ENCODE measurements around the gene TEX101.

TEX101 gene

DNA sequence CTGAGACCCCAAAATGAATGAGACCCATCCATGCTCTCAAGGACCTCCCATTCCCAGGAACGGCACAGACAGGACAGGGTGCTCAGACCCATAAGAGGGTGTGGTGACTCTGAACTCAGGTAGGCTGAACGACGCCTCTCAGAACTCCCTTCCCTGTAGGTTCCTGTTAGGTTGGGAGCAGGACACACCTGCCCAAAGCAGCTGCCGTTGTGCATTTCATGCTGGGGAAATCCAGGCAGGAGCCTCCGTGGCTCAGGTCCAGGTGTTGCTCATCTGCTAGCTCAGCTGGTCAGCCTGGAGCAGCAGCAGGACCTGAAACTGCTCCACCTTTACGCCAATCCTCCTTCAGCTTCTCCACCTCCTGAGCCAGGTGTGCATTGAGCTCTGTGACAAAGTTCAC, 19.1 kb upstream of the TEX101 start:
- Histone ChIP-seq H3K27ac (no peak overlapping the region), H3K4me3 (no peak overlapping the region), H3K9me3 (no peaks in the 10 kb centered on the region), H3K36me3 (no peaks in the 10 kb centered on the region), H3K4me1 (no peaks in the 10 kb centered on the region), H3K27me3 (peaks cover 0 to 2% of the 10 kb centered on the region in 2 donors)
- TF ChIP-seq, protein P1, sequence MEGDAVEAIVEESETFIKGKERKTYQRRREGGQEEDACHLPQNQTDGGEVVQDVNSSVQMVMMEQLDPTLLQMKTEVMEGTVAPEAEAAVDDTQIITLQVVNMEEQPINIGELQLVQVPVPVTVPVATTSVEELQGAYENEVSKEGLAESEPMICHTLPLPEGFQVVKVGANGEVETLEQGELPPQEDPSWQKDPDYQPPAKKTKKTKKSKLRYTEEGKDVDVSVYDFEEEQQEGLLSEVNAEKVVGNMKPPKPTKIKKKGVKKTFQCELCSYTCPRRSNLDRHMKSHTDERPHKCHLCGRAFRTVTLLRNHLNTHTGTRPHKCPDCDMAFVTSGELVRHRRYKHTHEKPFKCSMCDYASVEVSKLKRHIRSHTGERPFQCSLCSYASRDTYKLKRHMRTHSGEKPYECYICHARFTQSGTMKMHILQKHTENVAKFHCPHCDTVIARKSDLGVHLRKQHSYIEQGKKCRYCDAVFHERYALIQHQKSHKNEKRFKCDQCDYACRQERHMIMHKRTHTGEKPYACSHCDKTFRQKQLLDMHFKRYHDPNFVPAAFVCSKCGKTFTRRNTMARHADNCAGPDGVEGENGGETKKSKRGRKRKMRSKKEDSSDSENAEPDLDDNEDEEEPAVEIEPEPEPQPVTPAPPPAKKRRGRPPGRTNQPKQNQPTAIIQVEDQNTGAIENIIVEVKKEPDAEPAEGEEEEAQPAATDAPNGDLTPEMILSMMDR (IDR thresholded peaks at IDR 0.05) = no peak
- intact Hi-C loops (cut with DNase I; ENCODE audit: low total_unique reads) = no loop called here
- no peak for DNase-seq

DNA sequence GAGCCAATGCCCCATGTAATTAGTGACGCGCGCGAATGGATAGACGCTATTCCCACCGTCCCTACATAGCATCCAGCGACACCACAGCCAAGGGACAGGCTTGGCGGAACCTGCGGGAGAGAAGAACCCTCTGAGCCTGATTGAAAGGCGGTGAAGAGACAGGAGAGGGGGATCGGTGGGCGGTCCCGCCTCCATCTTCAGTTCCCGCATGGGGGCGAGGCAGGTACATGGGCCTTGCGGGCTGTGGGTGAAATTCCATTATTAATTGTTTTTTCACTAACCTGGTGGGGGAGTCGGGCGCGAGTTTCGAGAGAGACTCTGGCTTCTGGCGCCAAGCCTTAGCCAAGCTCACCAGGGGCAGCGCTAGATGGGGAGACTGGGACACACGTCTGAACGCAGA, 8.4 kb upstream of the TEX101 start:
- H3K27ac ChIP-seq = no peak overlapping the region
- H3K4me3 ChIP-seq = no peak overlapping the region
- H3K4me1 ChIP-seq = no peaks in the 10 kb centered on the region
- DNase-seq = no peak
- no peaks in the 10 kb centered on the region for H3K9me3 ChIP-seq
- H3K27me3 ChIP-seq = no peaks in the 10 kb centered on the region
- intact Hi-C loops (cut with DNase I; ENCODE audit: low total_unique reads) = no loop called here
- TF ChIP-seq, protein P1 (IDR thresholded peaks at IDR 0.05) = no peak
- H3K36me3 ChIP-seq = no peaks in the 10 kb centered on the region

DNA sequence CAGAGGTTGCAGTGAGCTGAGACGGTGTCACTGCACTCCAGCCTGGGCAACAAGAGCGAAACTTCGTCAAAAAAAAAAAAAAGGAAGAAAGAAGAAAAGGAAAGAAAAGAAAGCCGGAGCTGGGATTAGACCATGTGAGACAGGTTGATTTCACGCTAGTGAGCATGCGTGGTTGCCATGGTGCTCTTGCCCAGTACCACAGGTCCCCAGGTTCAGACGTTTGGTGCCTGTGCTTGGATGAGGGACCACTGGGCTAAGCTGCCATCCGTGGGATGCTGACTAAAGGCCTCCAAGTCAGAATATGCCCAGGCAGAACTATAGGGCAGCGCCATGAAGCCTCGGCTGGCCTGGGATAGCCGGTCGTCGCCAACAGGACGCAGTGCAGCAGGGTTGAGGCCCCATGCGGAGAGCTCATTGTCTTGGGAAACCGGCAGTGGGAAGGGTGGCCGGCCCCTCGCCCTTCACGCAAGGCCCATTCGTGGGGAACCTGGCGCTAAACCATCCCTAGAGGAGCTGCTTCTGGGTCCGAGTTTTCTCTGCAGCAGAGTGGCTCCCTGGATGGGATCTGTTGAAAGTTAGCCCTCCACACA, 7.2 kb upstream of the TEX101 start:
- TF ChIP-seq, protein P1 (IDR thresholded peaks at IDR 0.05) = no peak
- H3K9me3 ChIP-seq = no peaks in the 10 kb centered on the region
- H3K27ac ChIP-seq = no peak overlapping the region
- H3K4me3 ChIP-seq = no peak overlapping the region
- no peak for DNase-seq
- no peaks in the 10 kb centered on the region for H3K27me3 ChIP-seq
- intact Hi-C loops (cut with DNase I; ENCODE audit: low total_unique reads) = no loop called here
- no peaks in the 10 kb centered on the region for H3K36me3 ChIP-seq
- no peaks in the 10 kb centered on the region for H3K4me1 ChIP-seq

DNA sequence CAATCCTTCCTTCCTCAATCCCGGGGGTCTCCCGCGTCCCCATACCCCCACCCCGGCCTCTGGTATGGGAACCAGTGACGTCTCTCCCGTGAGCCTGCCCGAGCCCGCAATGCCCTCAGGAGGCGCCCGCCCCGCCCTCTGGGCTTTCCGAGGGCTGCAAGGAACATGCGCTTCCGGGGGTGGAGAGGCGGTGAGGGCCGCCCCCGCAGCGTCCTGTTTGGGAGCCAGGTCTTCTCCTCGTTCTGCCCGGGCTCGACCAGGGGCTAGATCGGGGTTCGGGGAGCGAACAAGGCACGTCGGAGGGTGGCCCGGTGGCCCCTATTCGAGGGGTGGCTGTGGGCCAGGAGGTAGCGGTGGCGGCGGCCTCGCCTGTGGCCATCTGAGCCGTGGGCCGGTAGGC, 6.6 kb upstream of the TEX101 start:
- H3K4me3 ChIP-seq = no peak overlapping the region
- H3K27ac ChIP-seq = no peak overlapping the region
- no peaks in the 10 kb centered on the region for H3K9me3 ChIP-seq
- no peaks in the 10 kb centered on the region for H3K36me3 ChIP-seq
- DNase-seq = no peak
- H3K4me1 ChIP-seq = no peaks in the 10 kb centered on the region
- H3K27me3 ChIP-seq = no peaks in the 10 kb centered on the region
- intact Hi-C loops (cut with DNase I; ENCODE audit: low total_unique reads) = no loop called here
- TF ChIP-seq, protein P1 (IDR thresholded peaks at IDR 0.05) = no peak

DNA sequence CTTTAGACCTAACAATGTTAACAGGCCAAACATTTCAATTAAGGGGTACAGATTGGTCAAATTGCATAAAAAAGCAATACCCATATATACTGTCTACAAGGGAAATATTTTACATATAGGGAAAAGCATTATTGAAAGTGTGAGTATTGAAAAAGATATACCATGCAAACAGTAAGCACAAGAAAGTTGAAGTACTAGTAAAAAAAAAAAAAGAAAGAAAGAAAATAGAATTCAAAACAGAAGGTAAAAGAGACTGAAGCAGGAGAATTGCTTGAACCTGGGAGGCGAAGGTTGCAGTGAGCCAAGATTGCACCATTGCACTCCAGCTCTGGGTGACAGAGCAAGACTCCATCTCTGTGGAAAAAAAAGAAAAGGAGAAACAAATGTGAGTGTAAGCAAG, 5.3 kb upstream of the TEX101 start:
- H3K27ac ChIP-seq = no peak overlapping the region
- no peaks in the 10 kb centered on the region for H3K36me3 ChIP-seq
- H3K9me3 ChIP-seq = no peaks in the 10 kb centered on the region
- no peaks in the 10 kb centered on the region for H3K27me3 ChIP-seq
- no peaks in the 10 kb centered on the region for H3K4me1 ChIP-seq
- DNase-seq = no peak
- TF ChIP-seq, protein P1 (IDR thresholded peaks at IDR 0.05) = no peak
- H3K4me3 ChIP-seq = no peak overlapping the region
- intact Hi-C loops (cut with DNase I; ENCODE audit: low total_unique reads) = no loop called here

DNA sequence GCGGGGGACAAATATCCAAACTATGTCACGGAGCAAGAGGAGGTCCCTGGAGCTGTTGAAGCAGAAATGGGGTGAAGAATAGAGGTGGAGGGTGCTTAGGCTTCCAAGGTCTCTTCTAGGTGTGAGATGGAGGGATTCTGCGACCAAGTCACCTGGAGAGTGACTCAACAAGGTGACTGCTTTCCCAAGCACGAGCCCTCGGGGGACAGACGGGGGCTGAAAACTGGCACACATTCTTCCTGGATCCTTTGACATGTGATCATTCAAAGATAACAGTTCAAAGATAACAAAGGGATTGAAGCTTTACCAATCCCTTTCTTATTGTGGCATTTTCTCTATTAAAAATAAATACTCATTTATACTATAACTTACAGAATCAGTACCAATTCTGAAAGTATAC, 2.2 kb upstream of the TEX101 start:
- no peaks in the 10 kb centered on the region for H3K36me3 ChIP-seq
- no peak overlapping the region for H3K4me3 ChIP-seq
- no peaks in the 10 kb centered on the region for H3K4me1 ChIP-seq
- H3K9me3 ChIP-seq = no peaks in the 10 kb centered on the region
- intact Hi-C loops (cut with DNase I; ENCODE audit: low total_unique reads) = no loop called here
- H3K27me3 ChIP-seq = no peaks in the 10 kb centered on the region
- TF ChIP-seq, protein P1 (IDR thresholded peaks at IDR 0.05) = no peak
- DNase-seq = no peak
- H3K27ac ChIP-seq = no peak overlapping the region
